ENCODE measurements around the gene BID. TPM values are rescaled to one million over a fixed set of nuclear protein-coding genes. Genes with fewer than 3 reads are reported as not detected.

The BID gene
- total RNA-seq, 1 experiment from 2014 or later, result 44.4 TPM

GRCh38 chr22:17777005-17777716 is 2.9 kb upstream of the BID start:
- CTCF ChIA-PET, result no interaction called here
- peaks cover 16% of the 10 kb centered on the region for H3K79me2 ChIP-seq (ENCODE audit: low read depth)
- intact Hi-C loops (cut with micrococcal nuclease; ENCODE audit: unreplicated experiment), result no loop called here
- BruUV-seq (replicated peaks), result no TSS peak
- H3K4me1 ChIP-seq (replicated peaks; ENCODE audit: insufficient read depth), result peaks cover 20% of the 10 kb centered on the region
- H3K9me2 ChIP-seq (ENCODE audit: insufficient read depth), result no peaks in the 10 kb centered on the region
- no peak overlapping the region for H2AFZ ChIP-seq
- POLR2A ChIA-PET (ENCODE audit: unreplicated experiment), result no interaction called here
- H3K4me3 ChIP-seq, result no peak overlapping the region
- H3K4me2 ChIP-seq, result no peak overlapping the region
- DNase-seq, result no peak
- H3K9me3 ChIP-seq (ENCODE audit: insufficient read depth, low read depth), result no peaks in the 10 kb centered on the region
- TF ChIP-seq EZH2 (IDR thresholded peaks at IDR 0.05; ENCODE audit: low read depth), result no peak
- TF ChIP-seq, protein P1, sequence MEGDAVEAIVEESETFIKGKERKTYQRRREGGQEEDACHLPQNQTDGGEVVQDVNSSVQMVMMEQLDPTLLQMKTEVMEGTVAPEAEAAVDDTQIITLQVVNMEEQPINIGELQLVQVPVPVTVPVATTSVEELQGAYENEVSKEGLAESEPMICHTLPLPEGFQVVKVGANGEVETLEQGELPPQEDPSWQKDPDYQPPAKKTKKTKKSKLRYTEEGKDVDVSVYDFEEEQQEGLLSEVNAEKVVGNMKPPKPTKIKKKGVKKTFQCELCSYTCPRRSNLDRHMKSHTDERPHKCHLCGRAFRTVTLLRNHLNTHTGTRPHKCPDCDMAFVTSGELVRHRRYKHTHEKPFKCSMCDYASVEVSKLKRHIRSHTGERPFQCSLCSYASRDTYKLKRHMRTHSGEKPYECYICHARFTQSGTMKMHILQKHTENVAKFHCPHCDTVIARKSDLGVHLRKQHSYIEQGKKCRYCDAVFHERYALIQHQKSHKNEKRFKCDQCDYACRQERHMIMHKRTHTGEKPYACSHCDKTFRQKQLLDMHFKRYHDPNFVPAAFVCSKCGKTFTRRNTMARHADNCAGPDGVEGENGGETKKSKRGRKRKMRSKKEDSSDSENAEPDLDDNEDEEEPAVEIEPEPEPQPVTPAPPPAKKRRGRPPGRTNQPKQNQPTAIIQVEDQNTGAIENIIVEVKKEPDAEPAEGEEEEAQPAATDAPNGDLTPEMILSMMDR (conservative IDR thresholded peaks at IDR 0.05), result no peak
- no peak overlapping the region for H3K27ac ChIP-seq
- no peaks in the 10 kb centered on the region for H3F3A ChIP-seq (ENCODE audit: insufficient read depth, low read depth)
- H4K20me1 ChIP-seq (ENCODE audit: insufficient read depth), result peaks cover 7% of the 10 kb centered on the region
- no peaks in the 10 kb centered on the region for H3K27me3 ChIP-seq (ENCODE audit: insufficient read depth, low read depth)
- no peaks in the 10 kb centered on the region for H3K36me3 ChIP-seq (ENCODE audit: low read depth)

GRCh38 chr22:17775781-17776465 is 1.7 kb upstream of the BID start:
- Histone ChIP-seq H2AFZ (no peak overlapping the region), H3K79me2 (ENCODE audit: low read depth) (peaks cover 27% of the 10 kb centered on the region), H3K27ac (no peak overlapping the region), H4K20me1 (ENCODE audit: insufficient read depth) (peaks cover 18% of the 10 kb centered on the region), H3K9me3 (ENCODE audit: insufficient read depth, low read depth) (no peaks in the 10 kb centered on the region), H3K27me3 (ENCODE audit: insufficient read depth, low read depth) (no peaks in the 10 kb centered on the region), H3K4me1 (replicated peaks; ENCODE audit: insufficient read depth) (peaks cover 14% of the 10 kb centered on the region), H3K36me3 (ENCODE audit: low read depth) (no peaks in the 10 kb centered on the region), H3K4me2 (no peak overlapping the region), H3K9me2 (ENCODE audit: insufficient read depth) (no peaks in the 10 kb centered on the region), H3K4me3 (no peak overlapping the region), H3F3A (ENCODE audit: insufficient read depth, low read depth) (no peaks in the 10 kb centered on the region)
- ChIA-PET CTCF (no interaction called here), POLR2A (ENCODE audit: unreplicated experiment) (no interaction called here)
- BruUV-seq (replicated peaks), result no TSS peak
- TF ChIP-seq EZH2 (IDR thresholded peaks at IDR 0.05; ENCODE audit: low read depth), result no peak
- no peak for DNase-seq
- intact Hi-C loops (cut with micrococcal nuclease; ENCODE audit: unreplicated experiment), result no loop called here

DNA sequence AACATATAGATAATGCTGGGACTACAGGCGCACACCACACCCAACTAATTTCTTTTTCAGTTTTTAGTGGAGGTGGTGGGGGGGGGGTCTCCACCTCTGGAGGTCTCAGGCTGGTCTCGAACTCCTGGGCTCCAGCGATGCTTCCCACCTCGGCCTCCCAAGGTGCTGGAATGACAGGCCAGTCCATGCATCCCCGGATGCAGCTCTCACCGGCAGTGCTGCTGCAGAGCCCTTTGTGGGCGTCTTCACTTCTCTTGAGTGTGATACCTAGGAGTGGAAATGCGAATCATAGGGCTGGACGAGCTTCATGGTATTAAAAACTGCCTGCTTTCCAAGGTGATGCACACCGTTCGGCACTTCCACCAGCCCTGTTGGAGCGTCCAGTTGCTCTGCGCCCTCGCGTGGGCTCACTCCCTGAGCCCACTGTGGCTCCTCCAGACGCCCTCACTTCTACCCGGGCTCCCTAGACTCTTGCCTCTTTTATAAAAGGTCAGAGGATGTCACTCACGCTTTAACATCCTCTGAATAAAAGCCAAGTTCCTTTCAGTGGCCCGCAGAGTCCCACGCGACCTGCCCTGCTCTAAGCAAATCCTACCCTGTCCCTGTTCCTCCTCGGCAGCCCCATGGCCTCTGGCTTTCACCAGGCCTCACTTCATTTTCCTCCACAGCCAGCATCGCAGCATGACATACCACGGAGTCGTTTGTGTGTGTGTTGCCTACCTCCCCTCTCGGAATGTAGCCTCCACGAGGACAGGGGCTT is 837 bp upstream of the BID start:
- TF ChIP-seq EZH2 (IDR thresholded peaks at IDR 0.05; ENCODE audit: low read depth), result no peak
- TF ChIP-seq, protein P1 (conservative IDR thresholded peaks at IDR 0.05), result no peak
- intact Hi-C loops (cut with micrococcal nuclease; ENCODE audit: unreplicated experiment), result no loop called here
- Histone ChIP-seq H3K4me1 (replicated peaks; ENCODE audit: insufficient read depth) (peaks cover 14% of the 10 kb centered on the region), H3K36me3 (ENCODE audit: low read depth) (no peaks in the 10 kb centered on the region), H3K4me2 (peak overlapping the region; percentile 82), H3K27me3 (ENCODE audit: insufficient read depth, low read depth) (no peaks in the 10 kb centered on the region), H3K79me2 (ENCODE audit: low read depth) (peaks cover 34% of the 10 kb centered on the region), H3K27ac (no peak overlapping the region), H3K4me3 (peak overlapping the region; percentile 74; the same call in 1 of the 2 replicates), H3K9me3 (ENCODE audit: insufficient read depth, low read depth) (no peaks in the 10 kb centered on the region), H3K9me2 (ENCODE audit: insufficient read depth) (no peaks in the 10 kb centered on the region), H3F3A (ENCODE audit: insufficient read depth, low read depth) (no peaks in the 10 kb centered on the region), H2AFZ (no peak overlapping the region), H4K20me1 (ENCODE audit: insufficient read depth) (peaks cover 21% of the 10 kb centered on the region)
- POLR2A ChIA-PET (ENCODE audit: unreplicated experiment), result no interaction called here
- no TSS peak for BruUV-seq (replicated peaks)
- no peak for DNase-seq
- CTCF ChIA-PET, result no interaction called here

Data from PC-9 (cell line).